Endothelial cell (in vitro differentiated cells): ENCODE results near the gene HSD3B2. TPM values are rescaled to one million over a fixed set of nuclear protein-coding genes. Genes with fewer than 3 reads are reported as not detected.
A peak's percentile ranks its signal among the peaks of the same experiment; 100 is the strongest.

Experiments used
- DNase-seq: peaks from one replicate; pipeline ENCODE4 v3.0.0; 2021; ENCODE audit warnings: low spot score
- H3K27ac Mint-ChIP-seq: one replicate; pipeline ENCODE4 v1.8.0; 2021; ENCODE audit warnings: mixed read lengths, inconsistent platforms; ENCODE audit not compliant: unreplicated experiment
- H3K27me3 Mint-ChIP-seq: one replicate; pipeline ENCODE4 v1.8.0; 2021; ENCODE audit warnings: mild to moderate bottlenecking, moderate library complexity, mixed read lengths, inconsistent platforms; ENCODE audit not compliant: unreplicated experiment
- H3K36me3 Mint-ChIP-seq: one replicate; pipeline ENCODE4 v1.8.0; 2021; ENCODE audit warnings: mild to moderate bottlenecking, low read depth, mixed read lengths, inconsistent platforms; ENCODE audit not compliant: unreplicated experiment
- H3K4me1 Mint-ChIP-seq: one replicate; pipeline ENCODE4 v1.8.0; 2021; ENCODE audit warnings: mild to moderate bottlenecking, mixed read lengths, inconsistent platforms; ENCODE audit not compliant: unreplicated experiment
- H3K4me3 Mint-ChIP-seq: one replicate; pipeline ENCODE4 v1.8.0; 2021; ENCODE audit warnings: mild to moderate bottlenecking, mixed read lengths, inconsistent platforms; ENCODE audit not compliant: unreplicated experiment
- H3K9me3 Mint-ChIP-seq: one replicate; pipeline ENCODE4 v1.8.0; 2021; ENCODE audit warnings: mixed read lengths, inconsistent platforms; ENCODE audit not compliant: unreplicated experiment
- total RNA-seq: library from RNA; stranded (reverse); fragmentation: NEBNext Ultra II Directional; extraction: Animal tissue kit (Norgen Biotek cat#: 25700); gene quantifications from one replicate; pipeline ENCODE4 v1.2.1, GENCODE V29; 2021; ENCODE audit not compliant: unreplicated experiment
- TF ChIP-seq, protein P1 (sequence below): fragments of 200-600 bp; sonication (generic); IDR thresholded peaks from one replicate; pipeline ENCODE4 v1.5.0; 2021; ENCODE audit warnings: antibody characterized with exemption; ENCODE audit not compliant: unreplicated experiment

Gene HSD3B2
- total RNA-seq, 1 donor from 2014 or later: not detected

GRCh38 chr1:119446321-119446720 is 31.4 kb downstream of the HSD3B2 start:
- peaks cover 1% of the 10 kb centered on the region for H3K27me3 Mint-ChIP-seq
- no peak overlapping the region for H3K4me3 Mint-ChIP-seq
- no peaks in the 10 kb centered on the region for H3K36me3 Mint-ChIP-seq
- H3K4me1 Mint-ChIP-seq: peaks cover 3% of the 10 kb centered on the region
- H3K9me3 Mint-ChIP-seq: no peaks in the 10 kb centered on the region
- TF ChIP-seq, protein P1, sequence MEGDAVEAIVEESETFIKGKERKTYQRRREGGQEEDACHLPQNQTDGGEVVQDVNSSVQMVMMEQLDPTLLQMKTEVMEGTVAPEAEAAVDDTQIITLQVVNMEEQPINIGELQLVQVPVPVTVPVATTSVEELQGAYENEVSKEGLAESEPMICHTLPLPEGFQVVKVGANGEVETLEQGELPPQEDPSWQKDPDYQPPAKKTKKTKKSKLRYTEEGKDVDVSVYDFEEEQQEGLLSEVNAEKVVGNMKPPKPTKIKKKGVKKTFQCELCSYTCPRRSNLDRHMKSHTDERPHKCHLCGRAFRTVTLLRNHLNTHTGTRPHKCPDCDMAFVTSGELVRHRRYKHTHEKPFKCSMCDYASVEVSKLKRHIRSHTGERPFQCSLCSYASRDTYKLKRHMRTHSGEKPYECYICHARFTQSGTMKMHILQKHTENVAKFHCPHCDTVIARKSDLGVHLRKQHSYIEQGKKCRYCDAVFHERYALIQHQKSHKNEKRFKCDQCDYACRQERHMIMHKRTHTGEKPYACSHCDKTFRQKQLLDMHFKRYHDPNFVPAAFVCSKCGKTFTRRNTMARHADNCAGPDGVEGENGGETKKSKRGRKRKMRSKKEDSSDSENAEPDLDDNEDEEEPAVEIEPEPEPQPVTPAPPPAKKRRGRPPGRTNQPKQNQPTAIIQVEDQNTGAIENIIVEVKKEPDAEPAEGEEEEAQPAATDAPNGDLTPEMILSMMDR: no peak
- H3K27ac Mint-ChIP-seq: no peak overlapping the region
- no peak for DNase-seq

DNA sequence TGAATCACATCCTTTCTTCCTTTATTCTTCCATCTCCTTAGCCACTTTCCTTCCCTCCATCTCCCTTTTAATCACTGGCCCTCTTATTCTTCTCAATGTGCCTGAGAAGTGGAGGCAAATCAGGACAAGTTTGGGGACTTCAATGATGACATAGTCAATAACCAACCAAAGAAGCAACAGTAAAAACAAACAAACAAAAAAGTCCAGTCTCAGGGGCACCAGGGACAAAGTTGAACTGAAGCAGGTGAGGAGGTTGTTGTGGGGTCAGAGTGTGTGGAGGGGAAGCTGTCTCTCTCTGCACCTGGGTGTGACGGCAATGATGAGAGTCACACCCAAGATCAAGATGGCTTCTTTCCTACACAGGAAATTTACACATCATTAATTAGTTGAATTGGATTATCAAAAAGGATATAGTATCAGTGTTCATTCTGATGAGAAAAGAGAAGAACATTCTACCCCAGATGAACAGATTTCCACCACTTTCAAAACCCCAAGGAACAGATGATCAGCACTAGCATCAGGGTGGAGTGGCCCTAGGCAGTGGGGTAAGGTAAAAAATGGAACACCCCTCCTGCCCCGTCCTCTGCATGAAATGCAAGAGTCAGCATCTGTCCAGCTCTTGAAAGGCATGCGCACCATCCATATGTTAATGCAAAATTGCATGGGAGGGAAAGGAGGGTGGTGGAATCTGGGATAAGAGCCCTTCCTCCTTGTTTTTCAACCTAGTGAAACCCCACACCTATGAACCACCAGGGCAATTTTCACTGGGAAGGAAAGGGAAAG is 32.6 kb downstream of the HSD3B2 start:
- Mint-ChIP-seq H3K27ac (no peak overlapping the region), H3K36me3 (no peaks in the 10 kb centered on the region), H3K27me3 (peaks cover 1% of the 10 kb centered on the region), H3K4me3 (no peak overlapping the region), H3K4me1 (no peaks in the 10 kb centered on the region), H3K9me3 (no peaks in the 10 kb centered on the region)
- TF ChIP-seq, protein P1: no peak
- no peak for DNase-seq

DNA sequence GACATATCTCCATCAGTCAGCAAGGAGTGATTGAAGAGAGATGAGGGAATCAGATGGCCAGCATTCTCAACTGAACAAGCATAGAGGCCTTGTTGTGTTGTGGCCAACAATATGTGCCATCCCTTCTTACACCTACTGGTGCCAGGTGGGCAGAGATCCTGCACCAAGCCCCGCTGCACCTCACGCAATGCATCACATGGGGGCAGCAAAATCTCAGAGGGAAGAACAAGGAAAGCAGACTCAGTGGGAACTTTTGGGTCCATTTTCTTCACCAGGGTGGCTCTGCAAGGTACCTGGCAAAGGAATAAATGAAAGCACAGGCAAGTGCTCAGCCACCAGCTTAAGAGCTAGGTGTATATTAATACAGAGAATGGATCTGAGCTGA is 33.2 kb downstream of the HSD3B2 start:
- H3K27me3 Mint-ChIP-seq: peaks cover 1% of the 10 kb centered on the region
- no peak overlapping the region for H3K4me3 Mint-ChIP-seq
- peak; percentile 16 for DNase-seq
- no peak overlapping the region for H3K27ac Mint-ChIP-seq
- H3K36me3 Mint-ChIP-seq: no peaks in the 10 kb centered on the region
- no peaks in the 10 kb centered on the region for H3K4me1 Mint-ChIP-seq
- TF ChIP-seq, protein P1: no peak
- H3K9me3 Mint-ChIP-seq: no peaks in the 10 kb centered on the region

DNA sequence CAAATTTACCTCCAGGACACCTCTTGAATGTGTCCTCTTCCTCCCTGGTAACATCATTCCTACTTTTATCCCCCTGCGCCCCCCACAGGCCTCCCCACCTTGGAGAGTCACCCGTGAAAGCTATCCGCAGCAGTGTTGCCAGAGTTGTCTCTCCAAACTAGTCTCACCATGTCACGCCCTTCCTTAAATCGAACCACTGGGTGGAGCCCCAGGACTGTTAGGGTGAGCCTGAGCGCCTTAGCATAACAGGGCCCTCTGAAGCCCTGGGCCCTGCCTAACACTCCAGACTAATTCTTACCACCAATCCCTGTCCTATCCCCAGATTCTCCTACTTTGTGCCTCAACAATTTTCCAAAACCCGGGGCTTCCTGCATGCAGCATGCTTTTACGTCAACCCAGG is 35.0 kb downstream of the HSD3B2 start:
- TF ChIP-seq, protein P1: no peak
- Mint-ChIP-seq H3K27ac (no peak overlapping the region), H3K4me1 (no peaks in the 10 kb centered on the region)

GRCh38 chr1:119451158-119451557 is 36.2 kb downstream of the HSD3B2 start:
- TF ChIP-seq, protein P1: no peak
- DNase-seq: no peak
- Mint-ChIP-seq H3K4me3 (no peak overlapping the region), H3K4me1 (no peaks in the 10 kb centered on the region), H3K36me3 (no peaks in the 10 kb centered on the region), H3K27me3 (peaks cover 2% of the 10 kb centered on the region), H3K9me3 (no peaks in the 10 kb centered on the region), H3K27ac (no peak overlapping the region)

More for the DNA sequence above, 35.0 kb downstream of the HSD3B2 start:
- H3K36me3 Mint-ChIP-seq: no peaks in the 10 kb centered on the region
- H3K9me3 Mint-ChIP-seq: no peaks in the 10 kb centered on the region
- H3K4me3 Mint-ChIP-seq: no peak overlapping the region
- no peak for DNase-seq
- H3K27me3 Mint-ChIP-seq: peaks cover 1% of the 10 kb centered on the region
